NCI-H524 treated with DMSO at 0.1 percent for 48 hours (cell line): ENCODE measurements around the gene ZKSCAN8.

ENCODE experiments used
- DNase-seq: peaks from one replicate; lab custom pipeline; 2025; lab: John Stamatoyannopoulos, UW

Gene ZKSCAN8

DNA sequence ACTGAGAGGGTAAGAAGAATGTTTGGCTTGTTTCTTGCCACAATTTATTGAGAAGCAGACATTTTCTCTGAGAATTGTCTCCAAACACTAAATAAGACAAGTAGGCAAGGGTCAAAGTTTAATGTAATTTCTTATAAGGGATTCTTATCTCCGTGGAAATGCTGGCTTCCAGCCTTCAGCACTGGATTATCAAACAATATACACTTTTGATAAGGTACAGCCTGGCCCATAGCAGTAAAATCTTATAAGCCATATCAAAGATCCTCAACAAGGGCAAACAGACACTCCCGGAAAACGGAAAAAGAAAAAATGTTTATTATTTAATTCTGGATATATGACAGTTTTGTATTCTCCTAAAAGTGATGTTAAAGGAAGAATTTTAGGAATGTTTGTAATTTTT lies 64.8 kb downstream of the ZKSCAN8 start:
- DNase-seq = no peak

GRCh38 chr6:28206928-28207509 lies 65.3 kb downstream of the ZKSCAN8 start:
- no peak for DNase-seq

- DNase-seq = no peak
These were observed 65.9 kb downstream of the ZKSCAN8 start for GRCh38 chr6:28207510-28208110.

- DNase-seq = no peak
These were observed 66.5 kb downstream of the ZKSCAN8 start for GRCh38 chr6:28208111-28208659.
